Ishikawa (cell line): ENCODE measurements around the gene HS3ST5.

Source experiments
- CEBPB ChIP-seq: IDR thresholded peaks from 2 replicates; pipeline ENCODE4 v1.6.1; 2012
- CREB1 ChIP-seq: IDR thresholded peaks from 2 replicates; pipeline ENCODE4 v1.6.1; 2012; ENCODE audit warnings: low read depth
- EGR1 ChIP-seq: IDR thresholded peaks from 2 replicates; pipeline ENCODE4 v1.6.1; 2012
- EP300 ChIP-seq: IDR thresholded peaks from 2 replicates; pipeline ENCODE4 v1.6.1; 2012; ENCODE audit warnings: borderline replicate concordance
- FOXM1 ChIP-seq: IDR thresholded peaks from 2 replicates; pipeline ENCODE4 v1.6.1; 2012; ENCODE audit warnings: low read depth, borderline replicate concordance
- MAX ChIP-seq: IDR thresholded peaks from 2 replicates; pipeline ENCODE4 v1.6.1; 2012
- NFIC ChIP-seq: IDR thresholded peaks from 2 replicates; pipeline ENCODE4 v1.6.1; 2012
- RAD21 ChIP-seq: IDR thresholded peaks from 2 replicates; pipeline ENCODE4 v1.6.1; 2012; ENCODE audit warnings: low read depth
- REST ChIP-seq: IDR thresholded peaks from 2 replicates; pipeline ENCODE4 v1.6.1; 2012; ENCODE audit warnings: low read depth, mild to moderate bottlenecking
- TAF1 ChIP-seq: IDR thresholded peaks from 2 replicates; pipeline ENCODE4 v1.6.1; 2012; ENCODE audit warnings: low read depth, mild to moderate bottlenecking
- TCF12 ChIP-seq: IDR thresholded peaks from 2 replicates; pipeline ENCODE4 v1.6.1; 2012; ENCODE audit warnings: low read depth
- TEAD4 ChIP-seq: IDR thresholded peaks from 2 replicates; pipeline ENCODE4 v1.6.1; 2012
- USF1 ChIP-seq: IDR thresholded peaks from 2 replicates; pipeline ENCODE4 v1.6.1; 2012
- YY1 ChIP-seq: IDR thresholded peaks from 2 replicates; pipeline ENCODE4 v1.6.1; 2012; ENCODE audit warnings: low read depth
- ZBTB7A ChIP-seq: IDR thresholded peaks from 2 replicates; pipeline ENCODE4 v1.6.1; 2012; ENCODE audit warnings: low read depth

Gene HS3ST5

GRCh38 chr6:114376611-114377175 is 33.9 kb upstream of the HS3ST5 start:
- TF ChIP-seq EP300 (no peak), TAF1 (no peak), USF1 (no peak), RAD21 (no peak), MAX (no peak), TCF12 (no peak), CREB1 (no peak), FOXM1 (no peak), NFIC (no peak), CEBPB (no peak), EGR1 (no peak), YY1 (no peak), ZBTB7A (no peak), TEAD4 (no peak), REST (no peak)

- TF ChIP-seq YY1, result no peak
- TF ChIP-seq USF1, result no peak
- no peak for TF ChIP-seq TEAD4
- TF ChIP-seq EP300, result no peak
- TF ChIP-seq NFIC, result no peak
- TF ChIP-seq RAD21, result no peak
- TF ChIP-seq FOXM1, result no peak
- no peak for TF ChIP-seq TAF1
- TF ChIP-seq CREB1, result no peak
- TF ChIP-seq REST, result no peak
- no peak for TF ChIP-seq TCF12
- no peak for TF ChIP-seq CEBPB
- no peak for TF ChIP-seq MAX
- TF ChIP-seq EGR1, result no peak
- TF ChIP-seq ZBTB7A, result no peak
Measured at GRCh38 chr6:114375541-114376192, 32.8 kb upstream of the HS3ST5 start.

GRCh38 chr6:114367315-114367961 is 24.6 kb upstream of the HS3ST5 start:
- no peak for TF ChIP-seq REST
- no peak for TF ChIP-seq EP300
- no peak for TF ChIP-seq RAD21
- no peak for TF ChIP-seq YY1
- TF ChIP-seq TCF12, result no peak
- TF ChIP-seq TEAD4, result no peak
- no peak for TF ChIP-seq FOXM1
- no peak for TF ChIP-seq NFIC
- TF ChIP-seq CREB1, result no peak
- TF ChIP-seq EGR1, result no peak
- no peak for TF ChIP-seq TAF1
- no peak for TF ChIP-seq USF1
- no peak for TF ChIP-seq MAX
- TF ChIP-seq ZBTB7A, result no peak
- no peak for TF ChIP-seq CEBPB
